T follicular helper cell (primary cell): ENCODE results near the gene CTAGE8.
"Not testable (repeated sequence)": the region's sequence is repeated elsewhere in the genome, so short reads cannot be mapped to it uniquely, and the experiment has no call there.

ENCODE experiments used
- DNase-seq: peaks from one replicate; pipeline ENCODE4 v3.0.0-alpha.2; 2020; ENCODE audit warnings: low read depth

The CTAGE8 gene

GRCh38 chr7:144255471-144255897 lies 13.6 kb downstream of the CTAGE8 start:
- no peak for DNase-seq

GRCh38 chr7:144252307-144252706 lies 16.8 kb downstream of the CTAGE8 start:
- not testable (repeated sequence) for DNase-seq

- not testable (repeated sequence) for DNase-seq
Observed at GRCh38 chr7:144247674-144248330, 21.3 kb downstream of the CTAGE8 start.

- not testable (repeated sequence) for DNase-seq
Observed at GRCh38 chr7:144246967-144247366, 22.1 kb downstream of the CTAGE8 start.

GRCh38 chr7:144245372-144245771 lies 23.7 kb downstream of the CTAGE8 start:
- not testable (repeated sequence) for DNase-seq

- DNase-seq, result not testable (repeated sequence)
Observed at GRCh38 chr7:144239365-144239764, 29.7 kb downstream of the CTAGE8 start, which contains the start of gene OR2A42. Gene OR2A42, minus strand, starts transcription at chr7:144239605. Its CDS starts 6,762 bp downstream, at chr7:144232843.

GRCh38 chr7:144238530-144239082 lies 30.5 kb downstream of the CTAGE8 start:
- DNase-seq, result not testable (repeated sequence)

- not testable (repeated sequence) for DNase-seq
Observed at GRCh38 chr7:144233039-144233438, 36.0 kb downstream of the CTAGE8 start.

- not testable (repeated sequence) for DNase-seq
Observed at GRCh38 chr7:144231027-144231426, 38.1 kb downstream of the CTAGE8 start.

GRCh38 chr7:144228810-144229209 lies 40.3 kb downstream of the CTAGE8 start:
- DNase-seq, result not testable (repeated sequence)

GRCh38 chr7:144226866-144227265 lies 42.2 kb downstream of the CTAGE8 start:
- DNase-seq, result not testable (repeated sequence)

- not testable (repeated sequence) for DNase-seq
Observed at GRCh38 chr7:144223675-144224074, 45.4 kb downstream of the CTAGE8 start.

GRCh38 chr7:144220531-144220930 lies 48.6 kb downstream of the CTAGE8 start:
- DNase-seq, result not testable (repeated sequence)

GRCh38 chr7:144219149-144219548 lies 49.9 kb downstream of the CTAGE8 start:
- not testable (repeated sequence) for DNase-seq

- DNase-seq, result not testable (repeated sequence)
Observed at GRCh38 chr7:144218581-144218980, 50.5 kb downstream of the CTAGE8 start.

- not testable (repeated sequence) for DNase-seq
Observed at GRCh38 chr7:144217200-144217599, 51.9 kb downstream of the CTAGE8 start.
